GM18870 (cell line): ENCODE results near the gene ERC2.
"Not testable (repeated sequence)": the region's sequence is repeated elsewhere in the genome, so short reads cannot be mapped to it uniquely, and the experiment has no call there.

Experiments used
- ATAC-seq: cut with Tn5 transposase; IDR thresholded peaks from one replicate; pipeline ENCODE4 v1.9.1; 2021; ENCODE audit warnings: moderate library complexity; ENCODE audit not compliant: unreplicated experiment

The ERC2 gene

DNA sequence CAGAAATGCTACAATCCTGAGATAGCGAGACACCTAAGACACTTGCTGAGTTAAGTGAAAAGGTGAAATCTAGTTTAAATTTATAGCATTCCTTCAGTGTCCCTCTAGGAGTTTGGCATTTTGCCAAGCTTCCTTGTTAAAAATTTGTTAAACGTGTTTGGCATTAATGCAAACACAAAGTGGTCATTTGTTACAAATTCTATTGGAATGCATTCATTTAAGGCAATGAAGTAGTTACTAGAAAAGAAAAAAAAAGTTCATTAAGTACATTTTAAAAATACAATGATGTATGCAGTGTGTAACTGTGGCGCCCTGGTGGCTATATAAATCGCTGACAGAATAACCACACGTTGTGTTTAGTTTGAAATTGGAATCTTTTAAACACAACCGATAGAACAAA is 949.8 kb downstream of the ERC2 start:
- ATAC-seq, result no peak

DNA sequence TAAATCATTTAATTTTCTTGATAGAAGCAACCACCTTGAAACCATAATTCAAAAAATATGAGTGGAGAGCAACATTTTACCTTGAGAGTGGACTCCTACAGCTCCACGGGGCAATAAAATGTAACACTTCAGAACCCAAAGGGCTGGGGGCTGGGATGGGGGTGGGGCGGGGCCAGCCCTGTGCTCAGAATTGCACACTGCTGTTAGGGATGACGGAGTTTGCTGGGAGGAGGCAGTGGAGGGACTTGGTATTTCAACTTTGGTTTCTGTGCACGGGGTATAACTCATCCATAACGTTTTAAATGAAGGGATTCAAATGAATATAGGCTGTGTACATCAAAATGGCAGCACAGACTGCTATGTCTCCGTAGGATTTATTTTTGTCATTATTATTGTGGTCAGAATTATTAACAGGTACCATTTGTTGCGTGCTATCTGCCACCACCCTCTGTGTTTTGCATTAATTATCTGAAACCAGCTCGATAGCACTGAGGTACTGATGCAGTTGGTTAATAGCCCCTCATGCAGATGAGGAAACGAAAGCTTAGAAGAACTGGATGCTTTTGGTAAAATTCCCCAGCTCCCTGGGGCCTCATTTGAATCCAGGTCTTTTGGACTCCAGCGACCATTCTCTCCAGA is 951.8 kb downstream of the ERC2 start:
- no peak for ATAC-seq

GRCh38 chr3:55515550-55516246 is 952.6 kb downstream of the ERC2 start:
- no peak for ATAC-seq

DNA sequence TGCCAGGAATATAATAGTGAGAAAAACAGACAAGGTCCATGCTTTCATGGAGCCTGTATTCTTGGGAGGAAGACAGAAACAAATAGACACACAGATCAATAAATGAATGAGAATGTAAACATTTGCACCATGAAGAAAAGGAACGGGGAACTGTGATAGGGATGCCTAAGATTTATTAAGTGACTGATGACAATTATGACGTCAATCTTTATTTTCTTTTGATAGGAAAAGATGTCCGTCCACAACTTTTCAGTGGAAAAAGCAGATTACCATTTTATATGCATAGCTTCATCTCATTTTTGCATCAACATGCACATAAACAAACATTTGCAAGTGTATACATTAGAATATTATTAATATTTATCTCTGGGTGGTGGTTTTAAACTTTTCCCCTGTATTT is 953.3 kb downstream of the ERC2 start:
- no peak for ATAC-seq

GRCh38 chr3:55512571-55513343 is 955.5 kb downstream of the ERC2 start:
- no peak for ATAC-seq

DNA sequence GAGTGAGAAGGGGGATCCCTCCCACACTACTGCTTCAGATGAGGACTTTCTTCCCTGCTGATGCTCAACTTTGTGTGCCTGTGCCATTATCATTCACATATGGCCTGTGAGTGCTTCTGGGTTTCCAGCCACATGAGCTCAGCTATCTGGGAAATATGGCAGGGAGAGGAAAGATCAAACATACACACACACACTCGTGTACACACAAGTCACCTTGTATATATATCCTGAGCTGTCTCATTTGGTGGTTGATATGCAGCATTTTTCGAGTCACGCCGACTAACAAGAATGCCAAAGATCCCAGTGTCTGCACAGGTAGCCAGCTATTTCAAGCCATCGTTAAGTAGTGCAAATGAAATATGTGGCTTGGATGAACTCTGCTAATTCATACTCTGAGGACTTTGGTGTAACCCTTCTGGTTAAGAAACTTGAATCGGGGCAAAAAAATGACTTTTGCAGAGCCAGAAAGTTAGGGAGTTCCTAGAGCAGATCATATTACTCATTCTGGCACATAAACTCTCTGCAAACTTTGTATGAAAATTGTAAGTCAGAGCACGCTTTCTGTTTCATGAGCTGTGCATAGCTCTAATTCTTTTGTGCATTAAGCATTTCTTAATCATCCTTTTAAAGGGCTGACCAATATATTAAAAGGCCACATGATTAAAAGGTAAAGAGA is 956.2 kb downstream of the ERC2 start:
- ATAC-seq, result no peak

GRCh38 chr3:55508335-55508734 is 959.9 kb downstream of the ERC2 start:
- no peak for ATAC-seq

DNA sequence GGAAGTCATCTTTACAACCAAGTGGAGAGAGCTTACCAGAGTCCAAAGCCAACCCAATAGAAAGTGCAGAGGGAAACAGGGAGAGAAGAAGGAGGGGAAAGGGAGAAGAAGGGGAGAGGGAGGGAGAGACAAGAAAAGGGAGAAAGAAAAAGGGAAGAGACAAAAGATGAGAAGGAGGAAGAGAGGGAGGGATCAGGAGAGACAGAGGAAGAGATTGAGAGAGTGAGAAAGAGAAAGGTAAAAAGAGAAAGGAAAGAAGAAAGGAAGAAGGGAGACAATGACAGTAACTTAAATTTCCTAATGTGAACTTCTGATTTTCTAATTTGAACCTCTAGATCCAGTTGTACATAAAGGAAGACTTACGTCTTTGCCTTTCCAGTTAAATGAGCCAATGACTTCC is 960.5 kb downstream of the ERC2 start:
- no peak for ATAC-seq

GRCh38 chr3:55505776-55506175 is 962.5 kb downstream of the ERC2 start:
- ATAC-seq, result no peak

- ATAC-seq, result not testable (repeated sequence)
Observed at GRCh38 chr3:55505102-55505501, 963.2 kb downstream of the ERC2 start.

- no peak for ATAC-seq
Observed at GRCh38 chr3:55501905-55502304, 966.4 kb downstream of the ERC2 start.

DNA sequence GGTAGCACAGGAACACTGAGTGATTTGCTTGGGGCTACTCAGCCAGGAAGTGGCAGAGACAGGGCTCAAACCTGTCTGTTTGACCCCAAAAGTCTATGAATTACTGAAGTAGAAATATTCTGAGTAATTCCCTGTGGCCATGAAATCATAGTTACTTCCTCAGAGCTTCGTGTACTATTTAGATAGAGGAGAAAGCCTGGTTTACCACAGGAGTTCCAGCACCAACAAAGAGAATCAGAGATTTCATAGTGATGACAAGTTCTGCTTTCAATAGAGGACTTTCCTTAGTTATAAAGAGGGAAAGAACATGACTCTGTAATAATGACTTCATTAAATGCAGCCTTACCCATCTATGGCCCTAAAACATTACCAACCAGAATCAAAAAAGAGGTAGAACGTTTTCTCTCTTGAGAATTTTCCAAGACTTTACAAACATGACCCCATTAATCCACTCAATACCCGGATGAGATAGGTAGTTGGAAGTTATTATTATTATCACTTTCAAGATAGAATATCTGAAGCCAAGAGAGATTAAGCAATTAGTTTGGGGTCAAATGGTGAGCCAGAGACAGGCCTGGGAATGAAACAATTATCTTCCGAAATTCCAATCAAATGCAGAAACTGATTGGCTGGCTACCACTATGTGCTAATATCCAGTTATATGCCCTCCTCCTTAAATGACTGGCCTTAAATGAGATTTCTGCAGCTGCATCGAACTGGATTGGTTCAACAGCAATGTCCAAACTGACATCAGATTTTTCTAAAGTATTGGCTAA is 967.5 kb downstream of the ERC2 start:
- ATAC-seq, result no peak

DNA sequence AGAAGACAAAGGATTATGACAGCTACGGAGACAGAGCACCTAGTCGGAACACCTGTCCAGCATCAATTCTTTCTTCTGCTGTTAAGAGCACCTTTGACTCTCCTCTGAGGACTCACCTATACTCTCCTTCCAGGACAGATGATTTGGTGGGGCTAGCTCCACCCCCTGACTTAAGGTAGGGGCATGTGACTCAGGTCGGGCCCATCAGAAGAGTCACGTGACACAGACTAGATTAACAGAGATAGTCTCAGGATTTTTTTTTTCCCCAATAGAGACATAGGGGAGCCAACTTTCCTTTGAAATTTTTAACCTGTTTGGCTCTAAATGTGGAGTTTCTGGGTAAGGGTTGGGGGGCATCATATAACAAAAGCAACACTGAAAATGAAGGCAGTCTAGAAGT is 969.7 kb downstream of the ERC2 start:
- no peak for ATAC-seq

GRCh38 chr3:55497250-55497649 is 971.0 kb downstream of the ERC2 start:
- ATAC-seq, result no peak

- ATAC-seq, result no peak
Observed at GRCh38 chr3:55494976-55495375, 973.3 kb downstream of the ERC2 start.

GRCh38 chr3:55492976-55493375 is 975.3 kb downstream of the ERC2 start:
- ATAC-seq, result no peak

DNA sequence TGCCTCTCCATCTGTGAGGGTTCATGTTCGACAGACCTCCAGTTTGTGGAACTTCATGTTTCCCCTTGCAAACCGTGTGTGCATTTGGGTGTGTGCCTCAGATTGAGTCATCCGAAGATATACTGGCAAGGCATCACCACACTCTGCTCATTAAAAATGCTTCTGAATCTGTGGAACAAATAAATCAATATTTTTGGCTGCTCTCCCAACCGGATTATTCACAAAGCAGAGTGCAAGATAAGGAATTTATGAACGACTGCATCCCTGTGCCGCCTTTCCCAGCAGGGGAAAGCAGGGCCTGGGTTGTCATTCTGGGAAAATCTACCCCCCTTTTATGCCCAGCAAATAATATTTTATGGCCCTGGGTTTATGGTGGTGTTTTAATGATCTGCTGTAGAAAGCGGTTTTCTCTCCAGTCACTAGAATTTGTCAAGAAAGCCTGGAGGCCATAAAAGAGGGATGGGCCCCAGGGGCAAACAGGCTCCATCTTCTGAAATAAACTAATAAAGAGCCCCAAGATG is 976.9 kb downstream of the ERC2 start:
- no peak for ATAC-seq

DNA sequence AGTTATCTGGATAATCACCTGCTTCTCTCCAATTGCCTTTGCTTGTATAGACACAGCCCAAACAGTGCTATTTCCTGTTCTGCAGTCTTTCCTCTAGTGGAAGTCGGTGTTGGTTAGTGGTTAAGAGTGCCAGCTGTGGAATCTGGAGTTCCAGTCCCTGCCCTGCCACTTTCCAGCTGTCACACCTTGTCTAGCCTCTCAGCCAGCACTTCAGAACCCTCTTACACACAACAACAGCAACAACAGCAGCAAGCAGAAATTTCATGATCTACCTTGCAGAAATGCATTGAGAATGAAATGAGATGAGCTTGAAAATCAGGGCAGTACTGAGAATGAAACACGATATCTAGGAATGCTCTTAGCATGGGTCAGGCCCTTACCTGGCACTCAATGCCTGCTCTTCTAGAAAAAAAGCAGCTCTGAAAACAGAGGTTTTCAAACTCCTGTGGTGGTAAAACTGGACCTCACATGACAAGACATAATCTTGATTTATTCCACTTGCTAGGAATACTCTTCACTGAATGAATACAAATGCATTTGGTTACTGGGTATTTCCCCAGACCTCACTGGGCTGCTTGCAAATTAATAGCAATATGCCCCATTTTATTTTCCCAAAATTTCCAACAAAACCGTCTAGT is 977.9 kb downstream of the ERC2 start:
- ATAC-seq, result no peak

GRCh38 chr3:55489798-55490132 is 978.5 kb downstream of the ERC2 start:
- no peak for ATAC-seq

- no peak for ATAC-seq
Observed at GRCh38 chr3:55488398-55489055, 979.7 kb downstream of the ERC2 start.
